Inferior parietal cortex (tissue), 1 donor: Measurements from ENCODE around the gene CREB5.

Experiments used
- DNase-seq: peaks from one replicate; pipeline ENCODE4 v3.0.0-alpha.2; 2016; ENCODE audit errors: extremely low spot score

The CREB5 gene

DNA sequence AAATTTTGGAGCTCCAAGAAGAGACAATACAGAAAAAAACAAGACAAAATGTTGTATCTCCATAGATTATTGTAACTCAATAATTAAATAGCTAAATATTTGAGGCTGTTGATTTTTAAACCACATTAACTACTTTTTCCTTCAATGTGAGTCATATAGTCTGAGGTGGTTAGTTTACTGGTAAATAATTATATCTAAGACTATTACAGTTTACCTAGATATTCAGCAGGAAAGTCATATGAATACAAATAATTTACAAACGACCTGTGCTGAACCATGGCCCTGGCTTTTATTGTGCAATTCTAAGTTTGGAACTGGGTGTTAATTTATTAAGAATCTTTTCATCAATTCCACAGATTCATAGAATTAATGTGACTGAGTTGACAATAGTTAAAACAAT is 22.2 kb downstream of the CREB5 start:
- DNase-seq = no peak

DNA sequence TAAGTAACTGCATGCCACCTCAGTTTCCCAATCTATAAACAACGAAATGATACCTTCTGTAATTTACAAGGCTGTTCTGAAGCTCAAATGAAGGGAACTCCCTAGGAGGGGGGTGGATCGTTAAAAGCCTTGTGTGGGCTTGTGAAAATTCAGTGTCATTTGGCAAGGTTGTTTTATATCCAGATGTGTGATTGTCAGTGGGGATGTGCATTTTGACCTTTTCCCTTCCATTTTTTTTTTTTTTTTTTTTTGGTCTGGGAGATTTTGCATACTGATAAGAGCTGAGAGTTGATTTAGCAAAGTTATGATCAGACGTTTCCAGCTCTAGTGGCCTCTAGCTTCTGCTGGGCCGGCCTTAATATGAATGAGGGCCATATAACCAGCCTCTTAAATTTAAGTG is 22.8 kb downstream of the CREB5 start:
- DNase-seq = no peak

DNA sequence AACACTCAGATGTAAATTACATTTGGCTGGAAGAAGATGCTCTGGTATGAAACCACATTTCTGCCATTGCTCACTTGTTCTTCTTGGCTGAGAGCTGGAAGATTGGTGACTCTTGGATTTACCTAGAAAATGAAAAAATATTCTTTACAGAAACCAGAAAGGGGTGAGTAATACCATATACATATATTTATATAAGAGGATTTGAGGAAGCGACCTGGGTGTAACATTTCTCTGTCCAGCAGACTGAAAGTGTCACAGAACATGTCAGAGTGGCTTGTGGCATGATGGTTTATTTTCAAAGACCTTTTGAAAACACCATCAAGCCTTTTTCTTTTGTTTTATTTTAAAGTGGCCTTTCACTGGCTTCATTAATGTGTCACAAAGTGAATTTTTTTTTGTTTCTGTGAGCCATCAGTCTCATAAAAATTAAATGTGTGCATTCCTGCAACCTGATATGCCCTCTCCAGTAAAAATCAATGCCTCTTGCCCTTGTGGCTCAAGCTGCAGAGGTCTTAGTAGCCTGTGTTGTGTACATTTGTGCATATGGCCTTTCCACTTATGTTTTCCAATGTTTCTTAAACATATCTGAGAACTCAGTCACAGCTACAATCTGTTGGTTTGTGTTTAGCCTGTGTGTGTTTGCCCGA is 23.5 kb downstream of the CREB5 start:
- no peak for DNase-seq

DNA sequence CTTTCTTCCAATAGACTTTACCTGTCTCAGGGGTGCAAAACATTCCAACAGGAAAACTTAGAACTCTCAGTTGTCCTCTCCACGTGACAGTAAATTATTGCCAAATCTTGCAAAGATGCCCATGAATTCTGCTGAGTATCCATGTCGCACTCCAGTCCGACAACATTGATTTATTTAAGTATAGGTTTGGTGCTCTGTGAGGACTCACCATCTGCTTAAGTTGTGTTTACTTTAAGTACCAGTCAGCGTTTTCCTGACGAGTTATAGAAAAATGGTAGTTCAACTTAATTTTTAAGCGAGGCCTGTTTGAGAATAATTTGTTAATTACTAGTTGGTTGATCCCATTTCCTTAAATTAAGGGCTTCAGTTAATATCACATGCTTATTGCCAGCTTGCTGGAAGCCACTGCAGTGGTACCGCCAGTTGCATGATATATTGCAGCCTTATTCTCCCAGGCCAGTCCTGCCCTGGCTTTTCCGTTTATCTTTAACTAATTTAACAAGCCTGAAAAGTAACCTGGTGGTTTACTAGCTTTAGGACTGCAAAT is 27.8 kb downstream of the CREB5 start:
- no peak for DNase-seq

DNA sequence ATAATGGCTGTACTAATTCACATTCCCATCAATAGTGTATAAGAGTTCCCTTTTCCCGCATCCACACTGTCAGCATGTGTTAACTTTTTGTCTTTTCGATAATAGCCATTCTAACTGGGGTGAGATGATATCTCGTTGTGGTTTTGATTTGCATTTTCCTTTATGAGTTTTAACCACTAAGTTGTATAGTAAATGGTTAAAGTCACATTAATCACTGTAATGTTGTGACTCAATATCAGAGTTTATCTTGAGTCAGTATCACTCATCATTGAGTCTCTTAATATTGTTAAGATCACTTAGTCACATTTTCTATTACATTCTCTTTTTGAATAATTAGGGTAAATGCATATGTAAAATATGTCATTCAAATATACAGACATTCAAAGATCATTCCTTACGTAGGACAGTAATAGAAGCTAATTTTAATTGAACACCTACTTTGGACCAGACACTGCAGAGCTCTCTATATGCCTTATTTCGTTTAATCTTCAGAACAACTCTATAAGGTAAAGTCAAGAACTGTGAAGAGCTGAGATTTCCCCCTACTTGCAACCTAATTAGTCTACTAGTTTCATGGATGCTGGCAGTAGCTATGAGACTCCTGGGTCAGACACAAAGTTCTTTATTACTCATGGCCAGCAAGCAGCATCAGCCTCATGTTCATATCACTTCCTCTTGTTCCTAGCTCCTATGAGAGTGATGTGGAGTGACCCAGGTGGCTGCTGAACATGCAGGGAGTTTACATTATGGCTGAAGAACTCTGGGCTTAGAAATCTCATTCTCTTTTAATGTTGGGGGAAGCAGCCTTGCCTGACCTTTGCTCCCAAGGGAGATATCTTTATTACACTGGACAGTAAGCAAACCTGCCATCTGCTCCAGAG is 30.5 kb downstream of the CREB5 start:
- DNase-seq = no peak

DNA sequence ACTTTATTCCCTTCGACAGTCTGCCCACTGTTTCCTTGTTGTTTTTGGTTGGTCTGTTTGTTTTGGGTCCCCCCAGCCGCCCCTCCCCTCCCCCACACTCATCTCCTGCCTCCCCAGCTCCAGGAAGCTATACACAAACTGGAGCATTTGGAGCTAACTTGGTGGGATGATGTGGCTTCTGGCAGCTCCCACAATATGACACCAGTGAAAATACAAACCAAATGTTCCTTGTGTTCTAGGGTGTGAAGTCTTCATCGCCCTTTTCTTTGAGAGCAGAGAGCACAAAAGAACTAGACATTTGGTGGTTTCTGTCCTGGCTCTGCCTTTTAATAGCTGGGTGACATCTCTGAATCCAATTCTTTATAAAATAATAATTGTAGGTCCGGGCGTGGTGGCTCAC is 33.8 kb downstream of the CREB5 start:
- no peak for DNase-seq

DNA sequence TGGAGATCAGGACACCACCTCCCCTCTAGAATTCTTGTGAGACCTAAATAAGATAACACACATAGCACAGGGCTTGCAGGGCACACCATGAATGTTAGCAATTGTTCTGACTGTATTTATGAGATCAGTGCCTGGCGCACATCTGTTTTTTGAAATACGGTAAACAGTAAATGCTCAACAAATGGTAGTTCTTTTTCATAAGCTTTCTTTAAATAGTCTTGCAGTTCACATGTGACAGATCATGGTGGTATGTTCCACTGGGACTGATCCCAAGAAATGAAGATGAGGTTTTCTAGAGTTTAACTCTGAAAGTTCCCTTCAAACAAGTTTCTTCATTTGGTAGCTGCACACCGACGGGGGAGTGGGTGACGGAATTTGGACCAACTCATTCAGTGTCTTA is 34.8 kb downstream of the CREB5 start:
- no peak for DNase-seq

DNA sequence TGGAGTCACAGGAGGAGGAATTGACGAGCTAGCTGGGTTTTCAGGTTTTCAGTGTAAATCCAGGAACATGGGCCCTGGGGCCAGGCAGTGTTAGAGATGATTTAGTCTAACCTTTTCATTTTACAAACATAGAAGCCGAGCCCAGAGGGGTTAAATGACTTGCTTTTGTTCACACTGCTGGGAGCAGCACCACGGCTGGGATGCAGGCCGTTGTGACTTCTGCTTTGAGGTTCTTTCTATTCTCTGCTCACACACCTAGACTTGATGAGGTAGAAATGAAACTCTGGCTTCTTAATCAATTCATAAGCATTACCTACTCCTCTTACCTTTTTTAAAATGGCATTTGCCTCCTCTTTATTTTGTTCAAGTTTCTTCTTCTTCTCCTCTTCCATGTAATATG is 36.4 kb downstream of the CREB5 start:
- no peak for DNase-seq

DNA sequence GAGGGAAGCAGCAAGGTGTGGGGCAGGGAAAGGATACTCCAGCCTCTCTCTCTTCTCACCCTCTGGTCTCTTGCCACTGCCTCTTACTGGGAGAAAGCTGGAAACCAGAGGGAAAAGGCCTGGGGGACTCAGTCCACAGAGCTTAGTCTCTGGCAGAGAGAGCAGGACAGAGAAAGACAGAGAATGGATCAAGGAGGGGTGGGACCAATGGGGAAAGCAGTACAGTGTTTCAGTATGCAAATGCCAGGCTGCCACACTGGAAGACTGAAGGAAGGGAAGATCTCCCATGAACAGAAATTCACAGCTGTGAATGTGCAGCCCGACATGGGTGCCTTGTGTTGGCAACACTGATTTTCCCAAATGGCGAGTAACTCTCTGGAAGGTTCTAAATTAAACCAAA is 40.4 kb downstream of the CREB5 start:
- no peak for DNase-seq

DNA sequence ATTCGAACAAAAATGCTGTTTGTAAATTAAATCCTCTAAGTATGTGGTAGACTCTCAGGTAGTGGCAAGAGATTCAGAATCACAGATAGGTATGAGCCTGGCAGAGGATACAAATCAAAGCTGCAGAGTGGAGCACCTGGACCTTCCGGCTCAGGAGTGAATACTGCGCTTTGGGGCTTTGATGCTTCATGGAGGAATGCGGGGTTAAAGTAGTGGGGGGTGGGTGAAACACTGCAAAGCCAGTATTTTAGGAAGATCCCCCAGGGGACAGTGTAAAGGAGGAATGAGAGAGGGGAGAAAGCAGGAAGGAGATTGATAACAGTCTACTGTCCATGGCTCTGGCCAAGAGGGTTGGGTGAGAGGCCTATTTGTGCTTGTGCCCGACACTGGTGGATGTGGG is 43.2 kb downstream of the CREB5 start:
- DNase-seq = no peak

DNA sequence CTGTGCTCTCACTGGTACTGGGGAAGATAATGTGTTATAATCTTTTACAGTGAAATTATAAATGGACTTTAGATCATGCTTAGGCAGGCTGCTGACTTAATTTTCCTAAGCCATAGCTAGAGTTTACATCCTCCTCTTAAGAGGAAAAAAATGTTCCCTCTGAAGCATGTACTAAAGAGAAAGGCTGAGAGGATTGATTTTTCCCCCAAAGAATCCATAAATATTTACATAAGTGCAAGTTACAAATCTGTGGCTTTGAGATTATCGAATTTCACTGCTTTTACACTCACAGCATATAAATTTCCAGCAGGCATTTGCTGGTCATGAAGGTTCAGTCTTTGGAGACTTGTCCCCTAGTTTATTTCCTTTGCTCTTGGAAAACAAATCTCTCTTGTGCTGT is 43.7 kb downstream of the CREB5 start:
- no peak for DNase-seq

DNA sequence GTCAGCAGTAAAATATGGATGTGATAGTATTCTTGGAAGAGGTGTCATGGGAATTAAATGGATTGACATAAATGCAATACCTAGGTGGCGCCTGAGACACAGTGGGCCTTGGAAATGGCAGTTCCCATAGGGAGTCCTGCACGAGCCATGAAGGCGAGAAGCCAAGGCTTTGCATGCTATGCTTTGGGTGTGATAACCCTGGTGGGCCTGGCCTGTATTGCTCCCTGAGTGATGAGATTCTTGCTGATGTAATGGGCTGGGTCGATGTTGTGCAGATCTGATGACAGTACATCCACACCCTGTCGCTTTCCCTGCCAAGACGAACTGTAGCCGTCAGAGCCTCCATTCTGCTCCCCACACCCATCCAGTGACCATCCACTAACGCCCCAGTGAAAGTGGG is 46.4 kb downstream of the CREB5 start:
- DNase-seq = no peak

DNA sequence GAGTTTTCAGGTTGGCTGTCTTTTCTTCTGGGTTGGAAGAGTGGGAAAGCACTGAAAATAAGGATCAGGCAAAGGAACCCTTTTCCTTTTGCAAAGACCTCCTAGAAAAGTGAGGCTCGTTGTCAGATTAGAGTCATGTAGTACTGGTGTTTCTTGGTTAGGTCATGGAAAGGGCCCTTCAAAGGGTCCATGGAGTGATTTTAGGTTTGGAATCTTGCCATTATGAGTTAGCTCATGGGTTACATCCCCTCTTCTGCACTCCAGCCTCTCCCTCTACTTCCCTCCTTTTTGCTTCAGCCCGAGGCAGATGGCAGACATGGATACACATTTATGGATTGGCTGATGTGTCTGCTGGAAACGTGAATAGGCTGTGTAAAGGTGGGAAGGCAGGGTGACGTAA is 47.0 kb downstream of the CREB5 start:
- DNase-seq = no peak

DNA sequence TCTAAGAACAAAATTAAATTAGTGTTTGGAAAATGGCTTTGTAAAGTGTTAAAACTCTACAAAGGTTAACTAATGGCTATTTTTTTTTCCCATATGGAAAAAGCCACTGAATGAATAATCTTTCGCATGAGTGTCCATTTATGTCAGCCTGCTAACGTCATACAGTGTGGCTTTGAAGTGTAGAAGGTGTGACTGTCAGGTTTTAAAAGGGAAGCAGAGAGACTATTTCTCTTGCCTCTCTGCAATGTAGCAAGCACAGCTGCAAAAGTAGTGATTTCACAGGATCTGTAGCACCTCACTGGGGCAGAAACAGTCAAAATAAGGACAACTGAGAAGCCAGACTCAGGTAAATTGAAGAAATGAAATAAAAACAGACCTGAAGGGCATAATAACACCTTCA is 53.4 kb downstream of the CREB5 start:
- DNase-seq = no peak

DNA sequence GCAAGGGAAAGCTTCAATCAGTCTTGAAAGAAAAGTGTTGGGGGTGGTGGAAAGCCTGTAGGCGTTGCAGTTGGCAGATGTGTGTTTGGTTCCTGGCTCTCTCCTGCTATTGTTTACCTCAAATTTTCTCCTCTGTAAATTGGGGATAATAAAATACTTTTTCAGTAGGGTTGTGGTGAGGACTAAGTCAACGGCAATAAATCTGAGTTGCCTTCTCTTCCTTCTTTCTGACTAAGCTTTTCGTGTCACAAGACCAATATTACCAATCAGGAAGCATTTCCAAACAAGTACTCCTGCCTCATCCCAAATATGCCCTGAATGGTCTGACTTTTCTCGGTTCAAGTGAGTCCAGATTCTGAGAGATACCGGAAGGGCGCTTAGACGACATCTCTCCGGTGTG is 54.0 kb downstream of the CREB5 start:
- no peak for DNase-seq

DNA sequence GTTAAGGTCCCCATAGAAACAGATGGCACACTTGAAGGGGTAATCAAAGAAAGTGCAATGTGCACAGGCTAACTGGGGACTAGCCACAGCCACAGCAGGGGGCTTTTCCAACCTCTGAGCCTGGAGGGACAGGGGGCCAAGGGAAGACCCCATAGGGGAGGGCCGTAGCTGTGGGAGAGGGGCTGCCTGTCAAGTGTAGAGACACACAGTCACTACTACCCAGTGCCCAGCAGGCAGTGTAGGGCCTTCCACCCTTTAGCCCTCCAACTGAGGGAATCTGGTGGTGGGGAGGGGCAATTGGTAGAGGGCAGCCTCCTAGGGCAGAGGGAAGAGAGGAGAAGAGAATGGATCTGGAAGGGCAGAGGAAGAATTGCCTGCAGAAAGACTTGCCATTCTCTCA is 54.6 kb downstream of the CREB5 start:
- no peak for DNase-seq

DNA sequence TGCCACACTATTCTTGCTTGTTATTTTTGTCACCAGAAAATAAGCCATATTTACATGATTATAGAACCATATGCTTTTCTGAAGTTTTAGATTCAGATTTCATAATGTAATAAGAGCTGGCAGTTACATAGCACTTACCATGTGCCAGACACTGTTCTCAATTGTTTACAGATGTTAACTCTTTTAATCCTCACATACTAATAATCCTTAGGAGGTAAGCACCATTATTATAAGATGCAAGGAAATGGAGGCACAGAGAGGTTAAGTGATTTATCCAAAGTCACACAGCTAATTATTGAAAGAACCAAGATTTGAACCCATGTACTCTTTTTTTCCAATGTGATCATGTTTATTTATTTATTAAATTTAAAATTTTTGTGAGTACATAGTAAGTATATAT is 57.2 kb downstream of the CREB5 start:
- no peak for DNase-seq

DNA sequence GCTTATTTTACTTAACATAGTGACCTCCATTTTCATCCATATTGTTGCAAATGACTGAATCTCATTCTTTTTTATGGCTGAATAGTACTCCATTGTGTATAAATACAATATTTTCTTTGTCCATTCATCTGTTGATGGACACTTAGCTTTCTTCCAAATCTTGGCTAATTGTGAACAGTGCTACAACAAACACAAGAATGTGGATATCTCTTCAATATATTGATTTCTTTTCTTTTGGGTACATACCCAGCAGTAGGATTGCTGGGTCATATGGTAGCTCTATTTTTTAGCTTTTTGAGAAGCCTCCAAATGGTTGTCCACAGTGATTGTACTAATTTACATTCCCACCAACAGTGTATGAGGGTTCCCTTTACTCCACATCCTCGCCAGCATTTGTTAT is 58.0 kb downstream of the CREB5 start:
- peak; percentile 30 for DNase-seq

DNA sequence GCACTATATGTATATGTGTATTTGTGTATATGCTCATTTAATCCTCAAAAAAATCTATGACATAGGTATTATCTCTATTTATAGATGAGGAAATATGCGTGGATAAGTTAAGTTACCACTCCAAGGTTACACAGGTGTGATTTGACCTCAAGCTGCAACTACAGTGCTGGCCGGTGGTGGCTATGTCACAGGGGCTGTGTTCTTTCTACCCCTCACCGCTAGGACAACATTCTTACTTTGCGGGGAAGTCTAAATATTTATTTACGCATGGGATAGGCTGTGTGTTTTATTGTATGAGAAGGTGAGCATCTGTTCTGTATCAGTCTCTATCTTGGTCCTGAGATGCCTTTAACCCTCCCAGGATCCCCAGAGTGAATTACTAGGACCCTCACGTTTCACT is 60.0 kb downstream of the CREB5 start:
- no peak for DNase-seq

DNA sequence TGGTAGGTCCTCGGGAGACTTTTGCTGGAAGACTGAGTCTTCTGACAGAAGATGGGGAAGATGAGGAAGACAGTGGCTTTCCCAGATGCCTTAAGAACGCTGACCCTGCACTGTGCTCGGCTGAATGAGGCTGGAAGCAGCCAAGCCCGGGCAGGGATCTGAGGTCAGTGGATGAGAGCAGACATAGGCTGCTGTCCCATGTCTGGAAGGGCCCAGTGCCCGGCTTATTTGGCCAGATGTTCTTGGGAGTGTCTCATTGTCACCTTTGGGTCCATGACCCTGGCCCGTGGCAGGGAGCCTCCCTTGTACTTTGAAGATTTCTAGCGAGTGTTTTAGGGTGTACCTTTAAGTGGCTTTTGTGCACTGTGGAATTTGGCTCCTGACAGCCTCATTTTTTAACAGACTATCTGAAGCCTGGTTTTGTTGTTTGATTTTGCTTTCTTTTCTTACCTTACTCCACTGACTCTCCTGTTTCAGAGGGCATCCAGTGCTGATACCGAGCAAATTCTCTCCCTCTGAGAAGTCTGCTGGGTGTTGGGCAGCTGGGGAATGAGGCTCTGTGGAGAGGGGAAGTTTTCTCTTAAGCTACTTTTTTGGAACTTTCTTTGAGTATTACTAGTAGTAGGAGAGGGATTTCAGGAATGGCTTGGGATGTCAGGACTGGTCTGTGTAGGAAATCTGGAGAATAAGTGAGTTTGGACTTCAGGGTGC is 61.4 kb downstream of the CREB5 start:
- no peak for DNase-seq

DNA sequence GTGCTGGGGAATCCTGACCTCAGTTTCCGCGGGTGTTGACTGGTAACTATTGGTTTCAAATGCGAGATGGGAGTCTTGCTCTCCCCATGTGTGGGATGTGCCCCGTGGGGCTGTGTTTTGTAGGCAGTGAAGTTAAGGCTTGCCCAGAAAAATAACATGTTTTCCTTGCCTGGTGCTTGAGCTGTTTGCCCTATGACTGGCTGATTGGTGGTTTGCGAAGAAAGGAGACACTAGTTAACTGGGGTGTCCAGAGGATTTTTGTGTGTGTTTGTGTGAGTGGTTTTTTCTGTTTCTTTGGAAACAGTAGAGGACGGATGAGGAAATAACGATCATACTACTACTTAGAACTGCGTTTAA is 61.9 kb downstream of the CREB5 start:
- DNase-seq = no peak

DNA sequence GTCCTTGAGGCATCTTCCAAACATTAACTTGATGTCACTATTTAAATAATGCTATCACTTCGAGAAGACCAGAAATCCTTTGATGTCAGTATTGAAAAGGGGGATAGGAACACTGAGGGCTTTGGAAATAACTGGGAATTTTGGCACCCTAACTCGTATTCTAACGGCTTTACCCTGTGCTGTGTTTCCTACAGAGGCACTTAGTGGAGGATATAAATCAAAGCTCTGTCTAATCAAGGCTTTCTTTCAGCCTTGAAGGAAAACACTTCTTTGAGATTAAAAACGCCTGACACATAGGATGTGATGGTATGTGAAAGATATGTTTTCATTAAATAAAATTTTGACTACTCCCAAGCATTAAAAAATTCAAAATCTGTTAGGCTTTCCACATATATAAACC is 62.3 kb downstream of the CREB5 start:
- no peak for DNase-seq

DNA sequence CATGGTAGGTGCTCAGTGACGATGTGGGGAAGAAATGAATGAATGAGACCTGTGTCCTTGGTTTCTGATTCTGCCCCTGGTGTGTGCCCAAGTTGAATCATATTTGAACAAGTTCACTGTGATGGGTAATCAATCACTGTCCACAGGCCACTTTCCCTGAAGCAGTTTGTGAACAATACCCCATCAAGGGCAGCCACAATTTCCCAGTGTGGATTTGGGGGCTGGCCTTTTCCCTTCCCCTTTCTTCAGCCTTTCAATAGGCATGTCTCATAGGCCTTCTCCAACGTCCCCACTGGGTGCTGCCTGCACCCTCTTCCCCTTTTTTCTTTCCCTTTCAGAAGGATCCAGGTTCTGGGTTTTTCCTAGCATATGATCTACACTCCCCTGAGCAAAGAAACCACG is 64.7 kb downstream of the CREB5 start:
- no peak for DNase-seq
